Measurements from ENCODE around the gene BIRC6.

The BIRC6 gene

DNA sequence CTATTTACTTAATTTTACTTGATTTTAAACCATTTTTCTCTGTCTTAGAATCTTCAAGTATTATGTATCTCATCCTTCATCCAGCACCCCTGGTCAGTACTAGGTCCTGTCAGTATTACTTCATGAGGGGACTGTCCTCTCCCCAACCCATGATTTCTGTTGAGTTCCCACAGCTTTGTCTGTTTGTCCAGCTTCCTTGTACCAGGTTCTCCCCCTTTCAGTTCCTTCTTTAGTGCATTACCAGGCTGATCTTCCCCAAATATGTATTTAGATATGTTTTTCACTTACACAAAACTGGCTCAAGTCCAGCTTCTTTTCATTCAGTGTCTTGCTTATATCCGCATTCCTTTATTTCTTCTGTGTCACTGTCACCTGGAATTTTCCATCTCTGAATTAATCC is 257.3 kb downstream of the BIRC6 start:
- no peaks in the 10 kb centered on the region for H3K27me3 ChIP-seq (replicated peaks; ENCODE audit: control insufficient read depth, insufficient read depth, low read length, poor library complexity, severe bottlenecking)
- no peak for DNase-seq
- no peak overlapping the region for H3K27ac ChIP-seq (ENCODE audit: insufficient read depth, low read length, poor library complexity, severe bottlenecking)
- no peaks in the 10 kb centered on the region for H3K4me1 ChIP-seq (ENCODE audit: control insufficient read depth, insufficient read depth, low read length, poor library complexity, severe bottlenecking)
- no peak overlapping the region for H3K4me3 ChIP-seq (ENCODE audit: insufficient read depth, low read depth, low read length, poor library complexity, severe bottlenecking)
- peaks cover 46% of the 10 kb centered on the region for H3K36me3 ChIP-seq (ENCODE audit: control insufficient read depth, insufficient read depth, low read length)
- no peaks in the 10 kb centered on the region for H3K9me3 ChIP-seq (ENCODE audit: control insufficient read depth, low read length)

DNA sequence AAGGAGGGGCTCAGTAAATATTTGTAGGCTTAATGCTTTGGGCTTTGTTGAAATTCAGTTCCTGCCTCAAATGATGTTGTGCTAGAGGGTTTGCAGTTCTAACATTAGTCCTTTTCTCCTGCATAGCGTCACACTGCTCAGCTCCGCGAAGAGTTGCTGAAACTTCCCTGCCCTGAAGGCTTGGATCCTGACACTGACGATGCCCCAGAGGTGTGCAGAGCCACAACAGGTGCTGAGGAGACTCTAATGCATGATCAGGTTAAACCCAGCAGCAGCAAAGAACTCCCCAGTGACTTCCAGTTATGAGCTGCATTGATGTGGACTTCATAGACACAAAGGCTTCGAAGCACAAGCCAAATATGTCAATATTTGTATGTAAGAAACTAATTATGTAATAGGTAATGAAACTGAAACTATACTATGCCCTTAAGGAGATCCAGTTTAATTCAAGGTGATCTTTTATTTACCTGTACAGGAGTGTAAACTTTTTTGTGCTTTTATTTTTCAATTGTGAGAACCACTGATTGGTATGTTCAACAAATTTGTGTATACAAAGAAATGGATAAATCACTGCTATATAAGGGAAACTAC is 260.9 kb downstream of the BIRC6 start:
- Histone ChIP-seq H3K4me3 (ENCODE audit: insufficient read depth, low read depth, low read length, poor library complexity, severe bottlenecking) (no peak overlapping the region), H3K4me1 (ENCODE audit: control insufficient read depth, insufficient read depth, low read length, poor library complexity, severe bottlenecking) (no peaks in the 10 kb centered on the region), H3K27me3 (replicated peaks; ENCODE audit: control insufficient read depth, insufficient read depth, low read length, poor library complexity, severe bottlenecking) (no peaks in the 10 kb centered on the region), H3K27ac (ENCODE audit: insufficient read depth, low read length, poor library complexity, severe bottlenecking) (no peak overlapping the region), H3K36me3 (ENCODE audit: control insufficient read depth, insufficient read depth, low read length) (peaks cover 28% of the 10 kb centered on the region), H3K9me3 (ENCODE audit: control insufficient read depth, low read length) (no peaks in the 10 kb centered on the region)
- no peak for DNase-seq

DNA sequence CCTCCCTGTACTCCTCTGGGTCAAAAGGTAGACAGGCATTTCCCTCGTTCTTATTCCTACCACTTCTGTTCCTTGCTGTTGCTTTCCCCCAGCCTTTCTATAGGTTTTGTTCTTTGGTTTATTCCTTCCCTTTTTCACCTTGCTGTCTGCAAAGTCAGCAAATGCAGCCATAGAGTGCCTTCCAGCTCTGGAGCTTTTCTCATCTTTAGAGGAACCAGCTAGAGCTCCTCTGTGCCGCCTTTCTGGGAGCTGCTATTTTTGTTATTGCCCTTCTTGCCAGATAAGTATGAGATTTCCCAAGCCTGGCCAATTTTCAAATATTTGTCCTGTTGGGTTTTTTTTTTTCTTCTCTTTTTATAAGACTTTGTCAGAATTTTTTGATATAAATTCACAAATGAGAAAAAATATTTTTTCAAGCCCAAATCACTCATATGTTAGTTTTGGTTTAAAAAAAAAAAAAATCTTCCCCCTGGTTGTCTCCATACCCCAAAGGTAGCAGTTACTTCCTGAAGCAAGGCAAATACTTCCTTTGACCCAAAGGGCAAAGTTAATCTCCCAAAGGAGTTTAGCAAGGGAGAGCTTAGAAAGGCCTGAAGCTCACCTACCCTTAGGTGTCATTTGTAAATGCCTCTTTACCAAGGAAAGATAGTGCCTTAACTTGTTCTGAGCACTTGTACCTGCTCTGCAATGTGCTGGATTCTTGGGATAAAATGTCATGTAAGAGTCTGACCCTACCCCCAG is 265.9 kb downstream of the BIRC6 start:
- Histone ChIP-seq H3K4me1 (ENCODE audit: control insufficient read depth, insufficient read depth, low read length, poor library complexity, severe bottlenecking) (peaks cover 7% of the 10 kb centered on the region), H3K27me3 (replicated peaks; ENCODE audit: control insufficient read depth, insufficient read depth, low read length, poor library complexity, severe bottlenecking) (no peaks in the 10 kb centered on the region), H3K9me3 (ENCODE audit: control insufficient read depth, low read length) (no peaks in the 10 kb centered on the region), H3K27ac (ENCODE audit: insufficient read depth, low read length, poor library complexity, severe bottlenecking) (no peak overlapping the region), H3K4me3 (ENCODE audit: insufficient read depth, low read depth, low read length, poor library complexity, severe bottlenecking) (no peak overlapping the region), H3K36me3 (ENCODE audit: control insufficient read depth, insufficient read depth, low read length) (peaks cover 14% of the 10 kb centered on the region)
- DNase-seq, result no peak

DNA sequence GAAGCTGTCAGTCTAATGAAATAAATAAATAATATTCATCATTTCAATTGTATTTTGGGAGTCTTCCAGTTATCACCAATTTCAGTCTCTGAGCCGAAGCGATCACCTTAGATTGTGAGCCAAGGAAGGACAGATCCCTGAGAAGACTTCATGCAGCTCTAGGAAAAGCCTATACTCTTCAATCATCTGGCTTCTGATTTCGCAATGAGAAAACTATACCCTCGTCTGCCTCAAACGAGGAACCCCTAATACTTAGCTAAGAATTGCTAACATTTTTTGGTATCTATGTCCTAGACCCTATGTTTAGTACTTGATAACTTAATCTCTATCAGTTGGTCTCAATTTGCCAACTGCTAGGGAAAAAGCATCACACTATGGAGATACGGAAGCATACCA is 266.5 kb downstream of the BIRC6 start:
- Histone ChIP-seq H3K4me3 (ENCODE audit: insufficient read depth, low read depth, low read length, poor library complexity, severe bottlenecking) (no peak overlapping the region), H3K36me3 (ENCODE audit: control insufficient read depth, insufficient read depth, low read length) (peaks cover 10% of the 10 kb centered on the region), H3K9me3 (ENCODE audit: control insufficient read depth, low read length) (no peaks in the 10 kb centered on the region), H3K4me1 (ENCODE audit: control insufficient read depth, insufficient read depth, low read length, poor library complexity, severe bottlenecking) (peaks cover 7% of the 10 kb centered on the region), H3K27ac (ENCODE audit: insufficient read depth, low read length, poor library complexity, severe bottlenecking) (no peak overlapping the region), H3K27me3 (replicated peaks; ENCODE audit: control insufficient read depth, insufficient read depth, low read length, poor library complexity, severe bottlenecking) (no peaks in the 10 kb centered on the region)
- DNase-seq, result no peak

DNA sequence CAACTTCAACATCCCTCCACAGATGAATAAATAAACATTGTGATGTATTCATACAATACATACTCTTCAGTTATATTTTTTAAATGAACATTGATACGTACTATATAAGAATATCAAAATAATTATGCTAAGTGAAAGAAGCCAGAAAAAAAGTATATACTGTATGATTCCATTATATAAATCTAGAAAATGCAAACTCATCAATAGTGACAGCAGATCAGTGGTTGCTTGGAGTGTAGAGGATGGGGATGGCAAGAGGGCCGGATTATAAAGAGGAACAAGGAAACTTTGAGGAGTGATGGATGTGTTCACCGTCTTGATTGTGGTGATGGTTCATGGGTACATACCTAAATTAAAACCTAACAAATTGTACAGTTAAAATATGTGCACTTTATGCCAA is 268.0 kb downstream of the BIRC6 start:
- Histone ChIP-seq H3K27ac (ENCODE audit: insufficient read depth, low read length, poor library complexity, severe bottlenecking) (no peak overlapping the region), H3K27me3 (replicated peaks; ENCODE audit: control insufficient read depth, insufficient read depth, low read length, poor library complexity, severe bottlenecking) (no peaks in the 10 kb centered on the region), H3K9me3 (ENCODE audit: control insufficient read depth, low read length) (no peaks in the 10 kb centered on the region), H3K36me3 (ENCODE audit: control insufficient read depth, insufficient read depth, low read length) (no peaks in the 10 kb centered on the region), H3K4me1 (ENCODE audit: control insufficient read depth, insufficient read depth, low read length, poor library complexity, severe bottlenecking) (peaks cover 11% of the 10 kb centered on the region), H3K4me3 (ENCODE audit: insufficient read depth, low read depth, low read length, poor library complexity, severe bottlenecking) (no peak overlapping the region)
- DNase-seq, result no peak

DNA sequence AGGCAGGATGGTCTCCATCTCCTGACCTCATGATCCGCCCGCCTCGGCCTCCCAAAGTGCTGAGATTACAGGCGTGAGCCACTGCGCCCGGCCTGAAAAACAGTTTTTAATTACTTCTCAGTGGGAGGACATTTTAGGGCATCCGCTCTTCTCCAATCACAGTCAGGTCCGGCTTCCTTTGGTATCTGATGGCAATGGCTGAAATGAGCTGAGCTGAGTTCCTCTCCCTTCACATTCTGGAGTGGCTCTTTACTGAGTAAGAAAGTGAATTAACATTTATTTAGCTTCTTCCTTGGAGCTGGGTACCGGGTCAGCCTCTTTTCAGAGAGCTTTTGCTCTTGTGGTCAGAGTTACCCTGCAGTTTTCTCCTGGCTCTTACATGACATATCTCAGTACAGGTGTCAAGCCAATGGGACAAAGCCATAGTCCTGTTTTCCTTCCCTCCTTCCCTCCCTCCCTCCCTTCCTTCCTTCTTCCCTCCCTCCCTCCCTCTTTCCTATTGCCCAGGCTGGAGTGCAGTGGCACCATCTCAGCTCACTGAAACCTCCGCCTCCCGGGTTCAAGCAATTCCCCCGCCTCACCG is 269.9 kb downstream of the BIRC6 start:
- H3K27ac ChIP-seq (ENCODE audit: insufficient read depth, low read length, poor library complexity, severe bottlenecking), result no peak overlapping the region
- H3K27me3 ChIP-seq (replicated peaks; ENCODE audit: control insufficient read depth, insufficient read depth, low read length, poor library complexity, severe bottlenecking), result no peaks in the 10 kb centered on the region
- H3K4me1 ChIP-seq (ENCODE audit: control insufficient read depth, insufficient read depth, low read length, poor library complexity, severe bottlenecking), result peaks cover 11% of the 10 kb centered on the region
- no peaks in the 10 kb centered on the region for H3K36me3 ChIP-seq (ENCODE audit: control insufficient read depth, insufficient read depth, low read length)
- DNase-seq, result no peak
- H3K9me3 ChIP-seq (ENCODE audit: control insufficient read depth, low read length), result no peaks in the 10 kb centered on the region
- H3K4me3 ChIP-seq (ENCODE audit: insufficient read depth, low read depth, low read length, poor library complexity, severe bottlenecking), result no peak overlapping the region

DNA sequence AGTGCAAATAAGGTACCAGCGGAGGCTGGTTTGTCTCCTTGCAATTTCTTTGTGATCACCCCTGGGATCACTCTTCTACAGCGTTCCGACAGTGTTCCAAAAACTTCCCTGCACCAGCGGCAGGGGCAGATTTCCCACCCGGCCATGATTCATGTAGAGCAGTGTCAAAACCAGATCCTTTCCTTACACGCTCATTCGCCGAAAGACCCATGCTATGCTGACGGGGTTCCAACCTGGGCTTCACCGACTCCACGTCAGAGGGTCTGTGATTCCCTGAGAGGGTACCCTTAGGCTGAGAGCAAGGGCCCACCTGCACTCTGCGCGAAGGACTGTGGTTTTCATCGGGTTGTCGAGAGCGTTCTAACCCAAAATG is 270.6 kb downstream of the BIRC6 start:
- no peak for DNase-seq
- Histone ChIP-seq H3K27ac (ENCODE audit: insufficient read depth, low read length, poor library complexity, severe bottlenecking) (peak overlapping the region; percentile 58), H3K4me3 (ENCODE audit: insufficient read depth, low read depth, low read length, poor library complexity, severe bottlenecking) (peak overlapping the region; percentile 94), H3K36me3 (ENCODE audit: control insufficient read depth, insufficient read depth, low read length) (no peaks in the 10 kb centered on the region), H3K27me3 (replicated peaks; ENCODE audit: control insufficient read depth, insufficient read depth, low read length, poor library complexity, severe bottlenecking) (no peaks in the 10 kb centered on the region), H3K9me3 (ENCODE audit: control insufficient read depth, low read length) (no peaks in the 10 kb centered on the region), H3K4me1 (ENCODE audit: control insufficient read depth, insufficient read depth, low read length, poor library complexity, severe bottlenecking) (peaks cover 11% of the 10 kb centered on the region)

DNA sequence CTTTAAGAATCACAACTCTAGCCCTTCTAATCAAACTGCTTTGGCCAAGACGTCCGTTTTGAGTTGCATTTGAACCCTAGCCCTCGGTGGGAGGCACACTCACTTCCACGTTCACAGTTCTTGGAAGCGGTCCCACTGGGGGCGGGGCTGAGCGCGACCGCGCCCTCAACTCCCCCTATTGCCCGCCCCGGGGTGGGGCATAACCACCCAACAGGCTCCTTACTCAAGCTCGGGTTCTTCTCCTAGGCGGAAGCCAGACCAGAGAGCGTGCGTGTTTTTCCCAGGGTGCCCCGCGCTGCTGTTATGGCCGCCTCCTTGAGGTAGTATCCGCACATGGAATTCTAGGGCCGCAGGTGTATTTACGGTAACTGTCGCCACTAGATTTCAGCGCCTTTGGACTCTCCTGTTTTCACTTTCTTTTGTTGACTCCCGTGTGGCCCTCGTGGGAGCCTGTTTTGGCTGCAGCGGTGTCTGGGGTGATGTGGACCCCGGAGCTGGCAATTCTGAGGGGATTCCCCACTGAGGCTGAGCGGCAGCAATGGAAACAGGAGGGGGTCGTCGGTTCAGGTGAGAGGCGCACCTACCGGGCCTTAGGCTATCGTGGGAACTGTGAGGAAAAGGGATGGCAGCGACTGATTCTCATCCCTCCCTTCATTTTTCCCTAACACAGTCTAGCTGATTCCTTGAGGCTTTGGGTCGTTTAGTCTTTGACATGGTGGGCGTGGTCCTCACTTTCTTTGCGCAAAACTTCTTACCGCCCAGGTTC is 271.2 kb downstream of the BIRC6 start, which contains the start of gene TTC27:
TTC27 (plus strand) TSS at position 237 of the 766 bp plus-strand sequence; CDS start at position 480, 243 bp downstream.
- H3K36me3 ChIP-seq (ENCODE audit: control insufficient read depth, insufficient read depth, low read length), result peaks cover 3% of the 10 kb centered on the region
- peak; percentile 84 to 92 (median 92) for DNase-seq
- no peaks in the 10 kb centered on the region for H3K27me3 ChIP-seq (replicated peaks; ENCODE audit: control insufficient read depth, insufficient read depth, low read length, poor library complexity, severe bottlenecking)
- peaks cover 11% of the 10 kb centered on the region for H3K4me1 ChIP-seq (ENCODE audit: control insufficient read depth, insufficient read depth, low read length, poor library complexity, severe bottlenecking)
- peak within 1 kb of the TSS; percentile 94 for H3K4me3 ChIP-seq (ENCODE audit: insufficient read depth, low read depth, low read length, poor library complexity, severe bottlenecking)
- peak within 1 kb of the TSS; percentile 58 for H3K27ac ChIP-seq (ENCODE audit: insufficient read depth, low read length, poor library complexity, severe bottlenecking)
- H3K9me3 ChIP-seq (ENCODE audit: control insufficient read depth, low read length), result no peaks in the 10 kb centered on the region

DNA sequence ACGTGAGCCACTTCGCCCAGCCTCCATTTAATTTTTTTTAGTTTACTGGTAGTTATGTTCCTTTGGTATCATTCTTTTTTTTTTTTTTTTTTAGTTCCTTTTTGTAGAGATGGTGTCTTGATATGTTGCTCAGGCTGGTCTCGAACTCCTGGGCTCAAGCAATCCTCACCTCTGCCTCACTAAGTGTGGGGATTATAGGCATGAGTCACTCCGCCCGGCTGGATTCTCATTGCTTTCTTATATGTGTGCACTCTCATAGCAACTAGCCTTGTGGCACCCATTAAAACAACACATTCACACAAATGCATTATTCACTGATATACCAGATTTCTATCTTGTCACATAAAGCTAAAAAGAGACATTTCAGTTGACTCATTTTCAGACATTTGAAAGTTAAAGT is 275.3 kb downstream of the BIRC6 start:
- H3K36me3 ChIP-seq (ENCODE audit: control insufficient read depth, insufficient read depth, low read length), result peaks cover 39% of the 10 kb centered on the region
- H3K27ac ChIP-seq (ENCODE audit: insufficient read depth, low read length, poor library complexity, severe bottlenecking), result no peak overlapping the region
- H3K9me3 ChIP-seq (ENCODE audit: control insufficient read depth, low read length), result no peaks in the 10 kb centered on the region
- H3K27me3 ChIP-seq (replicated peaks; ENCODE audit: control insufficient read depth, insufficient read depth, low read length, poor library complexity, severe bottlenecking), result no peaks in the 10 kb centered on the region
- DNase-seq, result no peak
- H3K4me1 ChIP-seq (ENCODE audit: control insufficient read depth, insufficient read depth, low read length, poor library complexity, severe bottlenecking), result peaks cover 11% of the 10 kb centered on the region
- H3K4me3 ChIP-seq (ENCODE audit: insufficient read depth, low read depth, low read length, poor library complexity, severe bottlenecking), result no peak overlapping the region

DNA sequence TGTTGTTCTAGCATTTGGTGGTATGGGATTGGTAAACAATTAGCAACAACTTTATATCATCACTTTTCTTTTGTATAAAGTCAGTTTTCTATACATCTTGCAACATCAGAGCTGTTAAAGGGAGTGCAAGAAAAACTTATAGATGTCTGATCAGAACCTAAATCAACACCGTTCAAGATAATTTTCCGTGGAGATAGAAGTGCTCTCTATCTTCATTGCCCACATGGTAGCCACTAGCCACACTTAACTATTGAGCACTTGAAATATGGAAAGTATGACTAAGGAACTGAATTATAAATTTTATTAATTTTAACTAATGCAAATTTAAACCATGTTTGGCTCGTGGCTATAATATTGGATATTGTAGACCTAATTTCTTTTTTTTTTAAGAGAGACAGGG is 276.2 kb downstream of the BIRC6 start:
- H3K9me3 ChIP-seq (ENCODE audit: control insufficient read depth, low read length), result no peaks in the 10 kb centered on the region
- no peaks in the 10 kb centered on the region for H3K27me3 ChIP-seq (replicated peaks; ENCODE audit: control insufficient read depth, insufficient read depth, low read length, poor library complexity, severe bottlenecking)
- H3K4me1 ChIP-seq (ENCODE audit: control insufficient read depth, insufficient read depth, low read length, poor library complexity, severe bottlenecking), result peaks cover 5% of the 10 kb centered on the region
- H3K4me3 ChIP-seq (ENCODE audit: insufficient read depth, low read depth, low read length, poor library complexity, severe bottlenecking), result no peak overlapping the region
- no peak for DNase-seq
- H3K27ac ChIP-seq (ENCODE audit: insufficient read depth, low read length, poor library complexity, severe bottlenecking), result no peak overlapping the region
- H3K36me3 ChIP-seq (ENCODE audit: control insufficient read depth, insufficient read depth, low read length), result peaks cover 39% of the 10 kb centered on the region

Measured in effector memory CD4-positive, alpha-beta T cell (primary cell).